Ishikawa (cell line): ENCODE data around the gene TRAPPC12.

ENCODE experiments used
- CEBPB ChIP-seq: IDR thresholded peaks from 2 replicates; pipeline ENCODE4 v1.6.1; 2012
- CREB1 ChIP-seq: IDR thresholded peaks from 2 replicates; pipeline ENCODE4 v1.6.1; 2012; ENCODE audit warnings: low read depth
- EGR1 ChIP-seq: IDR thresholded peaks from 2 replicates; pipeline ENCODE4 v1.6.1; 2012
- EP300 ChIP-seq: IDR thresholded peaks from 2 replicates; pipeline ENCODE4 v1.6.1; 2012; ENCODE audit warnings: borderline replicate concordance
- FOXM1 ChIP-seq: IDR thresholded peaks from 2 replicates; pipeline ENCODE4 v1.6.1; 2012; ENCODE audit warnings: low read depth, borderline replicate concordance
- MAX ChIP-seq: IDR thresholded peaks from 2 replicates; pipeline ENCODE4 v1.6.1; 2012
- NFIC ChIP-seq: IDR thresholded peaks from 2 replicates; pipeline ENCODE4 v1.6.1; 2012
- RAD21 ChIP-seq: IDR thresholded peaks from 2 replicates; pipeline ENCODE4 v1.6.1; 2012; ENCODE audit warnings: low read depth
- REST ChIP-seq: IDR thresholded peaks from 2 replicates; pipeline ENCODE4 v1.6.1; 2012; ENCODE audit warnings: low read depth, mild to moderate bottlenecking
- TAF1 ChIP-seq: IDR thresholded peaks from 2 replicates; pipeline ENCODE4 v1.6.1; 2012; ENCODE audit warnings: low read depth, mild to moderate bottlenecking
- TCF12 ChIP-seq: IDR thresholded peaks from 2 replicates; pipeline ENCODE4 v1.6.1; 2012; ENCODE audit warnings: low read depth
- TEAD4 ChIP-seq: IDR thresholded peaks from 2 replicates; pipeline ENCODE4 v1.6.1; 2012
- USF1 ChIP-seq: IDR thresholded peaks from 2 replicates; pipeline ENCODE4 v1.6.1; 2012
- YY1 ChIP-seq: IDR thresholded peaks from 2 replicates; pipeline ENCODE4 v1.6.1; 2012; ENCODE audit warnings: low read depth
- ZBTB7A ChIP-seq: IDR thresholded peaks from 2 replicates; pipeline ENCODE4 v1.6.1; 2012; ENCODE audit warnings: low read depth

Gene TRAPPC12

GRCh38 chr2:3432693-3433338, 53.3 kb downstream of the TRAPPC12 start:
- TF ChIP-seq REST (no peak), EP300 (no peak), CEBPB (no peak), USF1 (no peak), NFIC (no peak), FOXM1 (no peak), ZBTB7A (no peak), TCF12 (no peak)

- TF ChIP-seq TEAD4: no peak
Observed at GRCh38 chr2:3433339-3433699, 53.8 kb downstream of the TRAPPC12 start.

GRCh38 chr2:3433776-3434400, 54.4 kb downstream of the TRAPPC12 start:
- TF ChIP-seq TEAD4 (no peak), TAF1 (no peak), TCF12 (no peak), MAX (no peak), CREB1 (no peak), YY1 (no peak)

GRCh38 chr2:3434654-3435053, 55.2 kb downstream of the TRAPPC12 start:
- TF ChIP-seq CEBPB (no peak), ZBTB7A (no peak), NFIC (no peak), USF1 (no peak), EGR1 (no peak), YY1 (no peak), TCF12 (no peak), TEAD4 (no peak), REST (no peak), RAD21 (no peak), CREB1 (no peak), FOXM1 (no peak), TAF1 (no peak), MAX (no peak), EP300 (no peak)

- TF ChIP-seq YY1 (no peak), TCF12 (no peak), REST (no peak), TEAD4 (no peak), NFIC (no peak), RAD21 (no peak), CREB1 (no peak), TAF1 (no peak), FOXM1 (no peak), USF1 (no peak)
Observed at GRCh38 chr2:3435445-3435844, 56.0 kb downstream of the TRAPPC12 start.
